Middle frontal gyrus (tissue), 1 donor: ENCODE results near the gene BABAM2.
"Not testable (repeated sequence)": the region's sequence is repeated elsewhere in the genome, so short reads cannot be mapped to it uniquely, and the experiment has no call there.

Experiments used
- DNase-seq: peaks from one replicate; pipeline ENCODE4 v3.0.0-alpha.2; 2015; ENCODE audit warnings: low spot score; ENCODE audit errors: extremely low spot score

BABAM2 gene

DNA sequence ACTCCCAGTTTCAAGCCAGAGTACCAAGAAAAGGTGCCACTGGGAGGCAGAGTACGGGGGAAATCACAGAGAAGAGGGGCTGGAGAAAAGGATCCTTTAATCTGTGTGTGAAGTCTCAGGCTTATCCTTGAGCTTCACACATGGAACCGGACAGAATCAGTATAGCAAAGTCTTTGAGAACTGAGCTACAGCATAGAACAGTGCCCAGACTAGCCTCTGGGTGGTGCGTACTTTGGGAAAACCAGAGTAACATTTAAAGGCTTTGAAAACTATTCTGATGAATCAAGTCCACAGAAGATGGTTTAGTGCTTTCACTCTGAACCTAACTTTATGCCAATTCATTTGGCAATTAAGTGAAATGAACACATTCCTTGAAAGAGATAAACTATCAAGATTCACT is 83.1 kb downstream of the BABAM2 start:
- no peak for DNase-seq

DNA sequence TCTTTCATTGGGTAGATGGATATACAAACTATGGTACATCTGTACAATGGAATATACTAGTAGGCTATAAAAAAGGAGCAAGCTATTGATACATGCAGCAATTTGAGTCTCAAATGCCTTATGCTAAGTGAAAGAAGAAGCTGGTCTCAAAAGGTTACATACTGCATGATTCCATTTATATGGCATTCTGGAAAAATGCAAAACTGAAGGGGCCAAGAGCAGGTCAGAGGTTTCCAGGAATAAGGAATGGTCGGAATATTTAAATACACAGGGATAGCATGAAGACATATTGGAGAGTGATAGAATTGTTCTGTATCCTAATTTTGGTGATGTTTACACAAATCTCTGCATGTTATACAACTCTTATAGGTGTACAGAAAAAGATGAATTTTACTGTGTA is 85.8 kb downstream of the BABAM2 start:
- no peak for DNase-seq

DNA sequence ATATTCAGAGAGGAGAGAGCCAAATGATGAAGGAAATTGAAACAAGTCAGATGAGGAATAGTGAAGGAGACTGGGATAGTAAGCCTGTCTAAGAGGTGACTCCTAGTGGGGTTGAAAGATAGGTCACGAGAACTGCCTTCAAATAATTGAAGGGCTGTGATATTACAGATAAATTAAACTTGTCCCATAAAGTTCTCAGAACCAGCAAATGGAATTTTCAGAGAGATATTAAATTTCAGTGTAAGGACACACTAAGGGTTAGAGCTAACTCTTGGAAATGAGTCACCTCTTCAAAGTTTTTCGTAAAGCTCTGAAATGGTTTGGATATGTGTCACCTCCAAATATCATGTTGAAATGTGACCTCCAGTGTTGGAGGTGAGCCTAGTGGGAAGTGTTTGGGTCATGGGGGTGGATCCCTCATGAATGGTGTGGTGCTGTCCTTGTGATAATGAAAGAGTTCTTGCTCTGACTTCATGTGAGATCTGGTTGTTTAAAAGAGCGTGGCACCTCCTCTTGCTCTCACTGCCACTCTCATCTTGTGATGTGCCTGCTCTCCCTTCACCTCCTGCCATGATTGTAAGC is 87.3 kb downstream of the BABAM2 start:
- DNase-seq, result no peak

DNA sequence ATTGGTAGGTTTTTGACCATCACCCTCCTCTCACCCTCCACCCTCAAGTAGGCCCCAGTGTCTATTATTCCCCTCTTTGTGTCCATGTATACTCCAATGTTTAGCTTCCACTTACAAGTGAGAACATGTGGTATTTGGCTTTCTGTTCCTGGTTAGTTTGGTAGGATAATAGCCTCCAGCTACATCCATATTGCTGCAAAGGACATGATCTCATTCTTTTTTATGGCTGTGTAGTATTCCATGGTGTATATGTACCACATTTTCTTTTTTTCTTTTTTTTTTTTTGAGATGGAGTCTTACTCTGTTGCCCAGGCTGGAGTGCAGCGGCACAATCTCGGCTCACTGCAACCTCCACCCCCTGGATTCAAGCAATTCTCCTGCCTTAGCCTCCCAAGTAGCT is 88.2 kb downstream of the BABAM2 start:
- DNase-seq, result not testable (repeated sequence)

DNA sequence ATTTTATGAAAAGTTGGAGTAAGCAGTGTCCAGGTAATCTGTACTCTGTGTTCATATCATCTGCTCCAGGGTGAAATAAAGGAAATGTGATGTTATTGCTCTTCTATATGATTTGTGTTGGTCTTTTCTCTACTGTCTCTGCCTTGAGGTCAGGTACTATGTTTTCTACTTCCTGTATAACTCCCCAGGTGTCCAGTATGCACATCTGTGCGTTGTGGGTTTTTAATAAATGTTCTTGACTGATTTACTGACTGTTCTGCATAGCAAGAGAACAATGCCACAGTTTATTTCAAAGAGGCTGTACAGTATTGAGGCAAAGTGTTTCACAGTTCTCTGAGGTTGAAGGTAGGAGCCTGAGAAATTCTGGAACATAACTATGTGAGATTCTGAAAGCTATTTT is 89.7 kb downstream of the BABAM2 start:
- no peak for DNase-seq

DNA sequence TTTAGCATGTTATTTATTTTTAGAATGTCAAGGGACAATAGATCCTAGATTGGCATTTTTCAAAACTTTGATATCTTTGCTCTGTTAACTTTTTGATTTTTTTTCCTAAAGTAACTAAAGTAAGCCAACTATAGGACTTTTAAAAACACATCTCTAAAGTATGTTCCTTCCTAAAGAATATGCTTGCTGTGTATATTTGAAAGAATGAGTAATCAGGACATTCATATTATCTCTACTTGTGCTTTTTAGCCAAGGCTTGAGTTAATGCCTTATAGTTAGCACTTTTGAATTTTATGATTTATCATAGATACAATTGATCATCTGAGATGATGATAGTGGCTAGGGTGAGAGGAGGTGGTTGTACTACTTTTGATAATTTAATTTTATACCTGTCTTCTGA is 93.6 kb downstream of the BABAM2 start:
- no peak for DNase-seq

DNA sequence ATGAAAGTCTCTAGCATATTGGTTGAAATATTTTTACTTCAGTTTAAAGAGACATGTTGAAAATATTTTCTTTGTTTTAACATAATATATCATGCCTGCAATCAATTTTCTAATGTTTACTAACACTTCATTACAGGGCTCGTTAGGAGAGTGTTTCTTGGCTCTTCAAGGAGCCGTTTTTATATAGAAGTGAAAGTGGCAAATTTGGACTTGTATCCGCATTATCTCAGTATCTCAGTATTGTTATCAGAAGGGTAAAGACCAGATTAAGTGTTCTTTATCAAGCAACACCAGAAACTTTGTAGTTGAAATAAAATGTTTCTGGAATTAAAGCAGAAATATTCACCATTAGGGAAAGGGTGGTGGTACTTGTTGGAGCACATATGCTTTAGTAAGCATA is 97.8 kb downstream of the BABAM2 start:
- DNase-seq, result no peak

DNA sequence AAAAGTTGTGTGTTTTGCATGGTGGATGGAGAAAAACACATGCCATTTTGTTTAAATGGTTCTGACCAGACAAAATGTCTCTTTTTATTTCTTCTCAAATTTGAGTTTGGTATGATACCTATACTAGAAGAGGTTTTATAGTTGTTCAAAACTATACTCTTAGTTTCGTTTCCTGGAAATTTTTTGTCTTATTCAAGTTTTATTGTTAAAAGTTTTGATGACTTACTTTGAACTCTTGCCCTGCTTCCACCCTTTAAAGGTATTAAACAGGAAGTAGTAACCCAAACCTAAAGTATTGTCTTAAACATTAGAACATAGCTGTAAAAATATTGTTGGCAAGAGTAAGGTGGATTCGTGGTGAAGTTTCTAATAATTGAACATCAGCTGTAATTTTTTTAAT is 98.2 kb downstream of the BABAM2 start:
- no peak for DNase-seq

DNA sequence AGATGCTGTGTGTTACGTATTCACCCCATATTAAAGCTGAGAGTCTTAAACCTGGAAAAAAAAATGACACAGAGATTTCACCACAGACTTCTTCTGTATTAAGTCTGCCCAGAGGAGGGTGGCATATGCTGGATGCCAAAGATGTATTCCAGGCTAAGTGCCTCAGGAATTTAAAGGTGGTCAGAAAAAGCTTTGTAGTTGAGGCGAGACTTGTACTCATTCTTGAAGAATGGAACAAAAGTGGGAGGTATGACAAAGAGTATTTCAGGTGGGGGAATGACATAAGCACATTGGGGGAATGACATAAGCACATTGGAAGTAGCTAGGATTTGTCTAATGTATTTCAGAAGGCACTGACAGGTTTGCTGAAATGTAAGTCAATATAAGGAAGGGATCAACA is 98.6 kb downstream of the BABAM2 start:
- no peak for DNase-seq

DNA sequence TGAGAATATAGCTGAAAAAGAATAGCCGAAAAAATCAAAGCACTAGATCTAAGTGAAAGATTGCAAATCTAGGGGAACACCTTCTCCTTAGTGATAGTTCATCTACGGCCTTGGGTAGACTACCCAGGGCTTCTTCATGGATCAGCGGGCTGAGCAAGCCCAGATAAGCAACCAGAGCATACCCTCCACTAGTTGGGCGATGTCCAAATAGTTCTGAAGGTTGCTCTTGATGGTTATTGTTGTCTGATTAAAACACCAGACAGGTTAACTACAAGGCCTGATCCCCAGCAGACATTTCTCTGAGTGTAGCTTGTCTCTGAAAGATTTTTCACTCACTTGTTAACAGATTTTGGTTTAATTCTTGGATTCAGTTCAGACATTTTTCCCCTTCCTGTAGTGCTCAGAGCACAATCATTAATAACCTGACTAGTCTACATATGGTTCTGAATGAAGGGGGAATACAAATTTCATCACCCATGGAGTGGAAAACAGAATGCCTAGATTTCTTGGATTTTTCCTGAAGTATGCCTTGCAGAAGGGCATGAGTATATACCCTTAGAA is 99.6 kb downstream of the BABAM2 start:
- DNase-seq, result no peak

DNA sequence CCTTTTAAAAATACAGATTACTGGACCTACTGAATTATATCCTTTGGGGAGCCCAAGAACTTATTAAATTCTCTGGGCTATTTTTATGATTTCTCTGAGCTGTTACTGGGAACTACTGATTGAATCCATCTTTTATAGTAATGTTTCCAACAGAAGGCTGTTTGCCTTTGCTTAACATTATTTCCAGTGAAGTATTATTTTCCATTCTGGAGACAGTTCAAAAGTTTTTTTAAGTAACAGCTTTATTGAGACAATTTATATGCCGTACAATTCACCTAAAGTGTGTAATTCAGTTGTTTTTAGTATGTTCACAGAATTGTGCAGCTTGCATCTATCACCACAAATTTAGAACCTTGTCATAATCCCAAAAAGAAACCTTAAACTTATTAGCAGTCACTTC is 100.6 kb downstream of the BABAM2 start:
- no peak for DNase-seq

DNA sequence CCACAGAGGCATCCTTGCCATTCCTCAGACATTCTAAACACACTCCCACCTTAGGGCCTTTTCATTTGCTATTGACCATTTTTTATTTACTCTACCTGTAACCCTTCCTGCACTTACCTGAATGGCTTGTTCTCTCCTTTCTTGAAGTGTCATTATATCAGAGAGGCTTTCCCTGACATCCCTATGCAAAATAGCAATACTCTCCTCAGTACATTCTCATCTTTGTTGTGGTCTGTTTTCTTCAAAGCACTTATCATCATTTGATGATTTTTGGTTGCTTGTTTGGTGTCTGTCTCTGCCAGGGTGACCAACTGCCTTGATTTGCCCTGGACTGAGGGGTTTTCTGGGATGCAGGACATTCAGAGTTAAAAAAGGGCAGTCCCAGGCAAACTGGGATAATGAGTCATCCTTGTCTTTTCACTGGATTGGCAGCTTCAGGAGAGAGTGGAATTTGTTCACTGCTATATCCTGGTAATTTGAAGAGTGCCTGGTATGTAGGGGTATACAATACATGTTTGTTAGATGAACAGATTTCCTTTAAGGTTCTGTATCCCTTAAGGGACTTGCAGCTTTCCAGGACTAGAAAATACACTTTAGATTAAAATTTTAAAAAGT is 102.4 kb downstream of the BABAM2 start:
- no peak for DNase-seq

DNA sequence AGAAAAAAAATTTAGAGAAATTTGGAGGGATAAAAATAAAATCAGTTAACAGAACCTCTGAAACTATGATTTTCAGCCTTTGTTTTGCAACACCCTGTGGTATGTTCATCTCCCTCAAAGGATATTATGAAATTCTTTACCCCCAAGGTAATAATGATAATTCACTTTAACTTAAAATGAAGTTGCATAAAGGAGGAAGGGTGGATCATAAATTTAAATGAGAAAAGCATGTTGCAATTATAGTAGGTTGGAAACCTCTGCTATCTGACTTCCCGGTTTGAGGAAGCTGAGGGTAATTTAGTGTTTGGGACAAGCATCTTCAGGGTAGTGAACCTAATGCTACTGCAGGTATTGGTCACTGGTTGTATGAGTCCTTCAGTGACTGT is 102.9 kb downstream of the BABAM2 start:
- DNase-seq, result no peak

DNA sequence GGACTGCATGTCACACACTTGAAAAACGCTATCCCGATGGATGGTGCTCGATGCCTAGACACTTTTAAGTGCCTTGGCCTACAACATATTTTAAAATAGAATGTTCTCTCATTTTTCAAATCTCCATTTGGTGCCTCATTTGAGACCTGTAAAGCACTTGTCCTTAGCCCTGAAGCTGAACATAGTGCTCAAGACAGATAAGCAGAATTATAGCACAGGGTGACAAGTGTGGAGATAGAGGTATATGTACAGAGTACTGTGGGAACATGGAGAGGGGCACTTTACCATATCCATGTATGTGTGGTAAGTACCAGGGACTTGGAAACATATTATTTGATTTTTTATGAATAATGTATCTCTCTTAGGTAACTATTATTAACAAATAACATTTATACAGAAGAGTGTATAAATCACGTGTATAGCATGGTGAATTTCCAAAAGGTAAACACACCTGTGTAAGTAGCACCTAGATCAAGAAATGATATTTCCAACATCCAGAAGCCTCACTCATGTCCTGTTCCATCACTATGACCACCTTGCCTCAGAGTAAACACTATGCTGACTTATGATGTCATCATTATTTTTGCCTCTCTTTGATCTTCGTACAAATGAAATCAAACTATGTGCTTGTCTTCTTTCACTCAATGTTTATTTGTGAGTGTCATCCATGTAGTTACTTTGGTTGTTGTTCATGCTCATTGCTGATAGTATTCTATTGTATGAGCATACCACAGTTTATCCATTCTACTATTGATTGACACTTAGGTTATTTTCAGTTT is 103.6 kb downstream of the BABAM2 start:
- no peak for DNase-seq

DNA sequence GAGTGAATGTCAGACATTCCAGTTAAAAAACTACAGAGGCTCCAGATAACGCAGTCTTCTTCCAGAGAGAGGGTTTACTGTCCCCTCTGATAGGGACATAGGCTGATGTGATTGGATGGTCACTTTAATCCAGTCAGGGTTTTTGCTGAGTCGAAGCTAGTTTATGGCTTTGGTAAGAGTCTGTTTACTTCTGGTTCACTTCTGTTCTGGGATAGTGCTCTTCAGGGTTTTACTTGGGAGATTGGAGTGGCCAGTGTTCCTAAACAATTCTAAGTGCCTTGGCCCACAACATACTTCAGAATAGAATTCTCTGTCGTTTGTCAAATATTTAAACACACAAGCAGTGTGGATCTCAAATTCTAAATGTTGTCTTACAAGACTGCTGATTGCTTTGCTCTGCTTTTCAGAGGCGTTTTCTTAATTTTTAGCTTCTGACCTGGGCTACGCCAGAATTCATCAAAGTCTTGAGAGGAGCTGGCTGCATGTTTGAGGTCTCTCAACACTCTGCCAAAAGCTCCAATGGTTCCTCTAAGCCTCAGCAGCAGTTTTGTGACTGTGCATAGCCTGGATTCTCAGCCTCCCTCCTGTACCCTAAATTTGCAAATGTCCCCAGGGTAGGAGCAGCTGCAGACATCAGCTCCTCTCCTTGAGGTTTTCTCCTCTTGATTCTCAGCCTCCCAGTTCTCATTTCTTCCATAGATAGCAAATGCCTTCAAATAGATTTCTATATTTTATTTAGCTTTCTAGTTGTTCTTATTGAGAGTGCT is 105.8 kb downstream of the BABAM2 start:
- DNase-seq, result no peak

DNA sequence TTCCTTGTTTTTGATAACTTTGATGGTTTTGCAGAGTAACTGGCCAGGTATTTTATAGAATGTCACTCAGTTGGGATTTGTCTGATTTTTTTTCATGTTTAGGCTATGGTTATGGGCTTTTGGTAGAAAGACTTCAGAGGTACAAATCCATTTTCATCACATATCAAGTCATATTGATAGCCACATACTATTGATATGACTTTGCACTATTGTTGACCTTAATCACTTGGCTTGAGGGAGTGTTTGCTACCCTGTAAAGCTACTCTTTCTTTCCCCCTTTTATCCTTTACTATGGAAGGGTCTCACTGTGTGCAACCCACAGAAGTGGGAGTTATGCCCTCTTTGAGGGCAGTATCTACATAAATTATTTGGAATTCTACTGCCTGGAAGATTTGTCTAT is 109.8 kb downstream of the BABAM2 start:
- DNase-seq, result no peak

DNA sequence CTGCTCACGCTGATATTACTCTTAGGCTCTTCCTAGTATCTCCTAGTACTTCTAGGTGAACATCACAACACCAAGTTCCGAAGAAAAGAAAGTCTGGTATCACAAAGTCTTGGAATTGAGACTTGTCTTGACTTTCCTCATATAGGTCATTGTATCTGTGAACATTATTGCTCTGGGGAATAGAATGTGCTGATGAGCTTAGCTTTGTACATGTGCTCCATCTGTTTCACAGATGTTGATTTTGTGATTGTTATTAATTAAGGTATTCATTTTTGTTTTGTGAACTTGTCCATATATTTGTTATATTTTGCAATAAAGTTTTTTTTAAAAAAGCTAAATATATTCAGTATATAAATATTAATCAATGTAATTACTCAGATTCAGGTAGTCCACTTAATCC is 111.7 kb downstream of the BABAM2 start:
- DNase-seq, result no peak

DNA sequence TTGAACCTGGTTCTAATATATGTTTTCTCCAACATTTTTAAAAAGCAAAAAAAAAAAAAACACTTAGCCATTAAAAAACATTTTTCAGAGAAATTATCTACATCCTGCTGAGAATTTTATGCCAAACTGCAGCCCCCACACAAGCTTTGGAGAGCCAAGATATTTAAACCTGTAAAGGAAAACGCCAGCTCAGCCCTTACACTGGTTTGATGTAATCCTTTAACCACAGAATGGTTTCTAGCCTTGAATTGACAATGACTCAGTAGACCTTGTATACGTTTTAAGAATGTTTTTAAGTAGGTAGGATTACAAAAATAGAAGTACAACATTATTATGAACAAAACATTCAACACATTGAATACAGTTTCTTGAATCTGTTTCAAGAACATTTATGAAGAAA is 113.6 kb downstream of the BABAM2 start:
- no peak for DNase-seq

DNA sequence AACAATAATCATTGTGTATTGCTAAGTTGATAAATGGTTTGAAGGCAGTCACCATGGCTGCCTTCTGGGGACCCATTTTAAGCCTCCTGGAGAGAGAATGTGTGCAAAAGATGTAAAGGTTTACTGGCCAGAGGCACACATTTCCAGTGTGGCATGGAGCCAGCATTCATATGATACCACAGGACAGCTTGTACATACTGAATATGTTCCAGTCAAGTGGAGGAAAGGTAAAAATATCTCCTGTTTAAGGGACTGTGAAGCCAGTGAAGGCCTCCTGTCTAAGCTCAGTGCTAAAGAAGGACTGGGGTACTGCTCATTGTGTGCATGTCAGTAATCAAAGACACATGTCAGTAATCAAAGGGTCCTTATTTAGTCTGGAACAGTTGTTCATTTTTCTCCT is 119.2 kb downstream of the BABAM2 start:
- DNase-seq, result no peak

DNA sequence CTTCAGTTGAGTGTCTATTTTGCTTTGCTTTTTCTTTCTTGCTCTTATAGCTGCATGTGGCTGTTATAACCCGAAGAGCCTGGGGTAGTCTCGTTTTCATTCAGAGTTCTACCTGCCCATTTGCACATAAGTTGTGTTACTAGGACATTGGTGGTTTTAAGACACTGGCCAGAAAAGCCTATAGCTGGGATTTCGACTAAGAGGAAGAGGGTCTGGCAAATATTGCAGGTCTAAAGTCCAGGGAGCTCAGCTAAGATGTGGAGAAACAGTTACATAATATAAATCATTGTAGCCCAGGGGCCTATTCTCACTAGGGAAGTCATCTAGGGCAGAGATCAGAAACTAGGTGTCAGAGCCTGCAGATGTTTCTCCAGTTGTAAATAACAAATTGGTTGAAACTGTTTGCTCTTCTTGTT is 120.8 kb downstream of the BABAM2 start:
- DNase-seq, result no peak

DNA sequence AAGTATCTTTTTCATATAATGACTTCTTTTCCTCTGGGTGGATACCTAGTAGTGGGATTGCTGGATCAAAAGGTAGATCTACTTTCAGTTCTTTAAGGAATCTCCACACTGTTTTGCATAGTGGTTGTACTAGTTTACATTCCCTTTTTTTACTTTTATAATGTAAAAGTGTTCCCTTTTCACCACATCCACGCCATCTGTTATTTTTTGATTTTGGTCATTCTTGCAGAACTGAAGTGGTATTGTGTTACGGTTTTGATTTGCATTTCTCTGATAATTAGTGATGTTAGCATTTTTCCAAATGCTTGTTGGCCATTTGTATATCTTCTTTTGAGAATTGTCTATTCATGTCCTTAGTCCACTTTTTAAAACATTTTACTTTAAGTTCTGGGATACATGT is 127.9 kb downstream of the BABAM2 start:
- not testable (repeated sequence) for DNase-seq

DNA sequence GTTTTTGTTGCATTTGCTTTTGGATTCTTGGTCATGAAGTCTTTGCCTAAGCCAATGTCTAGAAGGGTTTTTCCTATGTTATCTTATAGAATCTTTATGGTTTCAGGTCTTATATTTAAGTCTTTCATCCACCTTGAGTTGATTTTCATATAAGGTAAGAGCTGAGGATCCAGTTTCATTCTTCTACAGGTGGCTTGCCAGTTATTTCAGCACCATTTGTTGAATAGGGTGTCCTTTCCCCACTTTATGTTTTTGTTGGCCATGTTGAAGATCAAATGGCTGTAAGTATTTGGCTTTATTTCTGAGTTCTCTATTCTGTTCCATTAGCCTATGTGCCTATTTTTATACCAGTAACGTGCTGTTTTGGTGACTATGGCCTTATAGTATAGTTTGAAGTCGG is 129.0 kb downstream of the BABAM2 start:
- not testable (repeated sequence) for DNase-seq
